PFSK-1 (cell line): Measurements from ENCODE around the gene RNF223.

Source experiments
- FOXP2 ChIP-seq: optimal IDR thresholded peaks from 2 replicates; pipeline ENCODE3; 2011; ENCODE audit warnings: borderline replicate concordance, control low read depth, inconsistent platforms; ENCODE audit not compliant: insufficient read depth; ENCODE audit errors: extremely low read length, extremely low read depth
- POLR2AphosphoS5 ChIP-seq: IDR thresholded peaks from 2 replicates; pipeline ENCODE4 v1.6.1; 2012; ENCODE audit warnings: low read depth, mild to moderate bottlenecking, control low read depth, low read length, moderate library complexity
- SIN3A ChIP-seq: IDR thresholded peaks from 2 replicates; pipeline ENCODE4 v1.6.1; 2012; ENCODE audit warnings: mild to moderate bottlenecking, low read length, moderate library complexity, borderline replicate concordance; ENCODE audit not compliant: insufficient read depth
- TAF1 ChIP-seq: IDR thresholded peaks from 2 replicates; pipeline ENCODE4 v1.6.1; 2012; ENCODE audit warnings: low read length, control low read depth, borderline replicate concordance; ENCODE audit not compliant: insufficient read depth
- TF ChIP-seq, protein P1 (sequence below), 2 experiments: IDR thresholded peaks; 2 replicates each; pipeline versions ENCODE4 v1.6.1 to v1.8.0; 2011 to 2012; ENCODE audit warnings: low read depth in 2 of 2, low read length in 2 of 2, control low read depth in 1 of 2, inconsistent platforms in 1 of 2, mild to moderate bottlenecking in 1 of 2, moderate library complexity in 1 of 2; ENCODE audit not compliant: insufficient read depth in 1 of 2

The RNF223 gene

GRCh38 chr1:1089731-1090423 lies 15.8 kb upstream of the RNF223 start:
- TF ChIP-seq POLR2AphosphoS5: no peak
- TF ChIP-seq, protein P1, sequence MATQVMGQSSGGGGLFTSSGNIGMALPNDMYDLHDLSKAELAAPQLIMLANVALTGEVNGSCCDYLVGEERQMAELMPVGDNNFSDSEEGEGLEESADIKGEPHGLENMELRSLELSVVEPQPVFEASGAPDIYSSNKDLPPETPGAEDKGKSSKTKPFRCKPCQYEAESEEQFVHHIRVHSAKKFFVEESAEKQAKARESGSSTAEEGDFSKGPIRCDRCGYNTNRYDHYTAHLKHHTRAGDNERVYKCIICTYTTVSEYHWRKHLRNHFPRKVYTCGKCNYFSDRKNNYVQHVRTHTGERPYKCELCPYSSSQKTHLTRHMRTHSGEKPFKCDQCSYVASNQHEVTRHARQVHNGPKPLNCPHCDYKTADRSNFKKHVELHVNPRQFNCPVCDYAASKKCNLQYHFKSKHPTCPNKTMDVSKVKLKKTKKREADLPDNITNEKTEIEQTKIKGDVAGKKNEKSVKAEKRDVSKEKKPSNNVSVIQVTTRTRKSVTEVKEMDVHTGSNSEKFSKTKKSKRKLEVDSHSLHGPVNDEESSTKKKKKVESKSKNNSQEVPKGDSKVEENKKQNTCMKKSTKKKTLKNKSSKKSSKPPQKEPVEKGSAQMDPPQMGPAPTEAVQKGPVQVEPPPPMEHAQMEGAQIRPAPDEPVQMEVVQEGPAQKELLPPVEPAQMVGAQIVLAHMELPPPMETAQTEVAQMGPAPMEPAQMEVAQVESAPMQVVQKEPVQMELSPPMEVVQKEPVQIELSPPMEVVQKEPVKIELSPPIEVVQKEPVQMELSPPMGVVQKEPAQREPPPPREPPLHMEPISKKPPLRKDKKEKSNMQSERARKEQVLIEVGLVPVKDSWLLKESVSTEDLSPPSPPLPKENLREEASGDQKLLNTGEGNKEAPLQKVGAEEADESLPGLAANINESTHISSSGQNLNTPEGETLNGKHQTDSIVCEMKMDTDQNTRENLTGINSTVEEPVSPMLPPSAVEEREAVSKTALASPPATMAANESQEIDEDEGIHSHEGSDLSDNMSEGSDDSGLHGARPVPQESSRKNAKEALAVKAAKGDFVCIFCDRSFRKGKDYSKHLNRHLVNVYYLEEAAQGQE (IDR thresholded peaks at IDR 0.05; ENCODE audit: insufficient read depth in 1 of 2, low read depth in 2 of 2, low read length in 2 of 2): no peak
- no peak for TF ChIP-seq FOXP2
- TF ChIP-seq SIN3A: no peak

DNA sequence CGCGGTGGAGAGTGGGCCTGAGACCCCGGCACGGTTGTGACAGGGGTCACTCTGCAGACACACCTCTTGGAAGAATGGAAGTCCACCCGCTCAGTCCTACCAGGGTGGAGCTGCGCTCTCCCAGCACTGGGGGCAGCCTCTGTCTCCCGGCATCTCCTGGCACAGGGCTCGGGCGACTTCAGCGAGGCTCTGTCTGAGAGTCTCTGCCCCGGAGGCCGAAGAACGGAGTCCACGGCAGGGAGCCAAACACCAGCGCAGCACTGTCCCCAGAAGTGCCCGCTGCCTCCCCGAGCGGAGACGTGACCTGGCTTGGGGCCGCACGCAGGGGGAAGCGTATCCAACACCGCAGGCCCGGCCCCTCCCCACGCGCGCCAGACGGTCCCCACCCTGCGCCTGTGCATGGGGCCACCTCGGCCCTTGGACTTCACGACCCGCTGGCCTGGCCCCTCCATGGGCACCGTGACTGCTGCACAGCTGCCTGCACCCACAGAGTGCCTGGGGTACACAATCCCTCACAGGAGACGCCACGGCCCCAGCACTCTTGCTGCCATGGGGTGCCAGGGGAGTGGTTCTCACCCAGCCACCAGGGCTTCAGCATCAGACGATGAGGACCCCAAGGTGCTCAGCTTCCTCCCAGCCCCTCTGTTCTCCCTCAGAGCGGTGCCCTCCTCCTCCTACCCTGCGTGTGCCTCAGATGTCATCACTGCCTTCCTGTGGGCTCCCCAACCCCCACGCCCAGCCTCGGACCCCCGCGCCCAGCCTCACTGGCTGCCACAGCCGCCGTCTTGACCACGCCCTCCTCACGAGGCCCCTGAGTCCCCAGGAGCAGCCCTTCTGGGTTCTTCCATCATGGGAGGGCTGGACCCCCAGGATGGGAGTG lies 14.9 kb upstream of the RNF223 start:
- TF ChIP-seq SIN3A: no peak
- TF ChIP-seq, protein P1 (IDR thresholded peaks at IDR 0.05; ENCODE audit: insufficient read depth in 1 of 2, low read depth in 2 of 2, low read length in 2 of 2): no peak
- TF ChIP-seq TAF1: no peak
- TF ChIP-seq POLR2AphosphoS5: no peak

DNA sequence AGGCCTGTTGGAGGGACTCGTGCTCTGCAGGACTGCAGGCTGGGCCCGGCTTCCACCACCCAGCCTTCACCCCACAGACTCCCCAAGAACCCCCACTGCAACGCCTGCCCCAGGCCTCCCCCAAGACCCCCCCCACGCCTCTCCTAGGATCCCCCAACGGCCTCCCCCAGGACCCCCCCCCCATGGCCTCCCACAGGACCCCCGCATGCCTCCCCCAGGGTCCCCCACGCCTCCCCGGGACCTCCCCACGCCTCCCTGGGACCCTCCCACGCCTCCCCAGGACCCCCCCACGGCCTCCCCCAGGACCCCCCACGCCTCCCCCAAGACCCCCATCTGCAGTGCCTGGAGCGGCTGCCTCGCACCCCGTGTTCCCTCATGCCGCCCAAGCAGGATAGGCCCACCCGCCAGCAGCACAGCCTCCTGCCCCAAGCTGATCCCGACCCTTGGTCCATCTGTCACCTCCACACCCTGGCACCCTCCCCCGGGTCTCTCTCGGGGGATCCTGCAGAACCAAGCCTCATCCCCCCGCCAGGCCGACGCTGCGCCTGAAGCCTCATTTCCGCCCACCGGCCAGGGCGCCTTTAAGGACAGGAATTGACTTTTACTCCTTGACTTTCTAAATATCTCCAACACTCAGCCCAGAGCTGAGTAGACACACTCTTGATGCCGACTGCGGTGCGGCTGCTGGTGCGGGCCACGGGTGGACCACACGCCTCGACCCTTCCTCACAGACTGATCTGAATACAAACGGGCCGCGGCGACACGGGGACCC lies 14.1 kb upstream of the RNF223 start:
- TF ChIP-seq SIN3A (no peak), TAF1 (no peak), FOXP2 (no peak), POLR2AphosphoS5 (no peak)
- TF ChIP-seq, protein P1 (IDR thresholded peaks at IDR 0.05; ENCODE audit: insufficient read depth in 1 of 2, low read depth in 2 of 2, low read length in 2 of 2): no peak

- no peak for TF ChIP-seq TAF1
- TF ChIP-seq, protein P1 (IDR thresholded peaks at IDR 0.05; ENCODE audit: insufficient read depth in 1 of 2, low read depth in 2 of 2, low read length in 2 of 2): no peak
- no peak for TF ChIP-seq SIN3A
- no peak for TF ChIP-seq POLR2AphosphoS5
- no peak for TF ChIP-seq FOXP2
Measured at GRCh38 chr1:1087351-1088028, 13.4 kb upstream of the RNF223 start.
